H9 (cell line): ENCODE data around the gene RSBN1L. TPM values are rescaled to one million over a fixed set of nuclear protein-coding genes. Genes with fewer than 3 reads are reported as not detected.

Source experiments
- DNase-seq: peaks from one replicate; pipeline ENCODE4 v3.0.0-alpha.2; 2017
- H2AFZ ChIP-seq: one replicate; pipeline ENCODE4 v1.6.1; 2013; ENCODE audit warnings: mild to moderate bottlenecking, low read length, control low read depth, moderate library complexity
- H2AK5ac ChIP-seq: 2 replicates; pipeline ENCODE4 v1.6.1; 2013; ENCODE audit warnings: low read length, control low read depth, mixed read lengths; ENCODE audit not compliant: insufficient read length
- H2BK120ac ChIP-seq: one replicate; pipeline ENCODE4 v1.6.1; 2013; ENCODE audit warnings: low read depth, mild to moderate bottlenecking, low read length, control low read depth, inconsistent platforms; ENCODE audit not compliant: poor library complexity, severe bottlenecking
- H2BK12ac ChIP-seq: 2 replicates; pipeline ENCODE4 v1.6.1; 2013; ENCODE audit warnings: low read length, control low read depth, mixed read lengths, low read depth; ENCODE audit not compliant: insufficient read length
- H2BK15ac ChIP-seq: 2 replicates; pipeline ENCODE4 v1.6.1; 2013; ENCODE audit warnings: low read depth, low read length, control low read depth
- H2BK20ac ChIP-seq: one replicate; pipeline ENCODE4 v1.6.1; 2013; ENCODE audit warnings: low read depth, mild to moderate bottlenecking, low read length, control low read depth, inconsistent platforms; ENCODE audit not compliant: poor library complexity, severe bottlenecking
- H2BK5ac ChIP-seq: 2 replicates; pipeline ENCODE4 v1.6.1; 2013; ENCODE audit warnings: low read length, control low read depth, mixed read lengths; ENCODE audit not compliant: insufficient read length
- H3K14ac ChIP-seq: 2 replicates; pipeline ENCODE4 v1.6.1; 2013; ENCODE audit warnings: low read length, control low read depth; ENCODE audit not compliant: insufficient read depth
- H3K18ac ChIP-seq: 2 replicates; pipeline ENCODE4 v1.6.1; 2013; ENCODE audit warnings: low read depth, mild to moderate bottlenecking, mixed read lengths, low read length, control low read depth; ENCODE audit not compliant: insufficient read length
- H3K23ac ChIP-seq: 2 replicates; pipeline ENCODE4 v1.6.1; 2013; ENCODE audit warnings: low read length, control low read depth, mixed read lengths, low read depth; ENCODE audit not compliant: insufficient read length
- H3K23me2 ChIP-seq: 2 replicates; pipeline ENCODE4 v1.6.1; 2013; ENCODE audit warnings: low read depth, mild to moderate bottlenecking, mixed read lengths, low read length, control low read depth; ENCODE audit not compliant: insufficient read length, poor library complexity, severe bottlenecking
- H3K27ac ChIP-seq: 2 replicates; pipeline ENCODE4 v1.5.1; 2013; ENCODE audit warnings: low read length, control low read depth, mixed read lengths, low read depth; ENCODE audit not compliant: insufficient read length
- H3K27me3 ChIP-seq: 2 replicates; pipeline ENCODE4 v1.6.1; 2013; ENCODE audit warnings: low read length, control low read depth, inconsistent platforms; ENCODE audit not compliant: insufficient read depth
- H3K4ac ChIP-seq: 2 replicates; pipeline ENCODE4 v1.6.1; 2013; ENCODE audit warnings: low read depth, mild to moderate bottlenecking, control low read depth, inconsistent platforms, low read length, moderate library complexity
- H3K4me1 ChIP-seq: 2 replicates; pipeline ENCODE4 v1.6.1; 2013; ENCODE audit warnings: low read length, control low read depth, inconsistent platforms; ENCODE audit not compliant: insufficient read depth
- H3K4me2 ChIP-seq: 2 replicates; pipeline ENCODE4 v1.6.1; 2013; ENCODE audit warnings: low read length, control low read depth, mixed read lengths; ENCODE audit not compliant: insufficient read length, insufficient read depth
- H3K56ac ChIP-seq: 2 replicates; pipeline ENCODE4 v1.6.1; 2013; ENCODE audit warnings: low read depth, mild to moderate bottlenecking, mixed read lengths, low read length, control low read depth; ENCODE audit not compliant: insufficient read length
- H3K79me1 ChIP-seq: 2 replicates; pipeline ENCODE4 v1.6.1; 2013; ENCODE audit warnings: low read depth, mild to moderate bottlenecking, moderate library complexity, low read length, control low read depth, inconsistent platforms; ENCODE audit not compliant: insufficient read depth, poor library complexity, severe bottlenecking
- H3K79me2 ChIP-seq: 2 replicates; pipeline ENCODE4 v1.6.1; 2013; ENCODE audit warnings: low read length, control low read depth, inconsistent platforms; ENCODE audit not compliant: insufficient read depth
- H3K9ac ChIP-seq: 2 replicates; pipeline ENCODE4 v1.6.1; 2013; ENCODE audit warnings: low read length, control low read depth, mixed read lengths; ENCODE audit not compliant: insufficient read length; ENCODE audit errors: extremely low read depth
- H3K9me3 ChIP-seq: one replicate; pipeline ENCODE4 v1.6.1; 2013; ENCODE audit warnings: low read depth, low read length, inconsistent platforms; ENCODE audit not compliant: control insufficient read depth
- H3T11ph ChIP-seq: one replicate; pipeline ENCODE4 v1.6.1; 2013; ENCODE audit warnings: mild to moderate bottlenecking, low read length, control low read depth, inconsistent platforms
- H4K20me1 ChIP-seq: one replicate; pipeline ENCODE4 v1.6.1; 2013; ENCODE audit not compliant: control insufficient read depth, insufficient read length, insufficient read depth
- H4K5ac ChIP-seq: 2 replicates; pipeline ENCODE4 v1.6.1; 2013; ENCODE audit warnings: low read depth, mild to moderate bottlenecking, mixed read lengths, low read length, control low read depth; ENCODE audit not compliant: insufficient read length
- H4K8ac ChIP-seq: replicated peaks from 2 replicates; pipeline ENCODE4 v1.6.1; 2013; ENCODE audit warnings: low read length, control low read depth, mixed read lengths, low read depth; ENCODE audit not compliant: insufficient read length
- H4K91ac ChIP-seq: 2 replicates; pipeline ENCODE4 v1.6.1; 2013; ENCODE audit warnings: low read depth, mild to moderate bottlenecking, moderate library complexity, mixed read lengths, low read length, control low read depth; ENCODE audit not compliant: insufficient read length
- H3K27ac Mint-ChIP-seq, 3 experiments: 2 replicates in 2 of 3; 3 replicates in 1 of 3; pipeline ENCODE4 v1.8.0; 2020 to 2021; ENCODE audit warnings: mixed read lengths in 3 of 3, mild to moderate bottlenecking in 1 of 3, moderate library complexity in 1 of 3
- H3K27me3 Mint-ChIP-seq: 2 replicates; pipeline ENCODE4 v1.8.0; 2021; ENCODE audit warnings: low read depth, mild to moderate bottlenecking, moderate library complexity, mixed read lengths
- H3K36me3 Mint-ChIP-seq, 3 experiments: 2 replicates in 2 of 3; 3 replicates in 1 of 3; pipeline ENCODE4 v1.8.0; 2020 to 2021; ENCODE audit warnings: low read depth in 3 of 3, mixed read lengths in 3 of 3; ENCODE audit not compliant: insufficient read depth in 1 of 3
- H3K4me1 Mint-ChIP-seq, 2 experiments: 2 replicates each; pipeline ENCODE4 v1.8.0; 2020; ENCODE audit warnings: mixed read lengths in 2 of 2
- H3K4me3 Mint-ChIP-seq, 2 experiments: 2 replicates in 1 of 2; 3 replicates in 1 of 2; pipeline ENCODE4 v1.8.0; 2020 to 2021; ENCODE audit warnings: mild to moderate bottlenecking in 2 of 2, mixed read lengths in 2 of 2, moderate library complexity in 1 of 2
- H3K9me3 Mint-ChIP-seq, 2 experiments: 2 replicates in 1 of 2; 3 replicates in 1 of 2; pipeline ENCODE4 v1.8.0; 2020; ENCODE audit warnings: mild to moderate bottlenecking in 2 of 2, mixed read lengths in 2 of 2, moderate library complexity in 1 of 2
- WGBS: extraction: QIAGEN DNeasy Blood & Tissue Kit; methylation state at CpG from one replicate; pipeline ENCODE4 v1.1.7; 2013; ENCODE audit warnings: missing lambda C conversion rate, low lambda C conversion rate, mixed read lengths; ENCODE audit not compliant: insufficient read length; ENCODE audit errors: extremely low coverage; 5-methylcytosine and 5-hydroxymethylcytosine counted together
- total RNA-seq: library from RNA; stranded (reverse); gene quantifications from 2 replicates; pipeline ENCODE4 v1.2.1, GENCODE V29; 2021
- TF ChIP-seq, protein P1 (sequence below): fragments of 200-600 bp; sonication (generic); conservative IDR thresholded peaks from 3 replicates; pipeline ENCODE4 v1.8.0; 2021; ENCODE audit warnings: antibody characterized with exemption, mild to moderate bottlenecking

The RSBN1L gene
- total RNA-seq, 1 experiment from 2014 or later: 20.6 TPM

DNA sequence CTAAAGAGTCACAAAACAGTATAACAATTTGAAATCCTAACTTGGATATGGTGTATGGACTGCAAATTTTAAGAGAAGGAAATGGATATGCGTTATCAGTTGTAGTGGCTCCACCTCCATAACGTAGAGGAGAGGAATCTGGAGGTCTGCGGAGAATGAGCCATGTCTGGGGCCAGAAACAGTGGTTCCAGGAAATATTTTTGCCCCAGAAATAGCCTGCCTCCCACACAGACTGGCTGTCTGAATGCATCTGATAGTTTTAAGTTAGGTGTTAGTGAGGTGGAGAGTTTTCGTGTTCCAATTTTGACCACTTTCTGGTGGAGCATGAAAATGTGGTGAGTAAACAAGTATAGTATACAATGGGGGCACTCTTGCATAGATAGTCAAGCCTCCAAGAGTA is 103.9 kb downstream of the RSBN1L start:
- H3K27ac ChIP-seq: no peak overlapping the region
- H3K23me2 ChIP-seq: peaks cover 5% of the 10 kb centered on the region
- no peak overlapping the region for H2BK15ac ChIP-seq
- no peak overlapping the region for H2BK5ac ChIP-seq
- no CpG with 5 or more reads among the region's 4 CpGs for WGBS
- peaks cover 7% of the 10 kb centered on the region; the same call in 1 of the 2 replicates for H3K79me2 ChIP-seq
- Mint-ChIP-seq H3K27me3 (no peaks in the 10 kb centered on the region), H3K9me3 (no peaks in the 10 kb centered on the region), H3K27ac (no peak overlapping the region), H3K4me3 (peak overlapping the region; percentile 93 to 95), H3K4me1 (peaks cover 21 to 26% of the 10 kb centered on the region in 2 experiments), H3K36me3 (peaks cover 0 to 5% (median 0%) of the 10 kb centered on the region in 3 experiments; a peak in 2 of 7 replicates)
- DNase-seq: no peak
- no peak overlapping the region for H3K4ac ChIP-seq
- no peak overlapping the region for H2BK20ac ChIP-seq
- no peak overlapping the region for H2AFZ ChIP-seq
- no peak overlapping the region for H3K9ac ChIP-seq
- no peaks in the 10 kb centered on the region for H3K4me1 ChIP-seq
- H4K20me1 ChIP-seq: no peaks in the 10 kb centered on the region
- H3T11ph ChIP-seq: no peak overlapping the region
- no peak overlapping the region for H3K18ac ChIP-seq
- no peak overlapping the region for H4K5ac ChIP-seq
- H3K4me2 ChIP-seq: no peak overlapping the region
- no peak overlapping the region for H4K8ac ChIP-seq
- H3K9me3 ChIP-seq: no peaks in the 10 kb centered on the region
- no peak overlapping the region for H3K56ac ChIP-seq
- H2AK5ac ChIP-seq: no peak overlapping the region
- no peak overlapping the region for H3K14ac ChIP-seq
- no peaks in the 10 kb centered on the region for H3K79me1 ChIP-seq
- H2BK120ac ChIP-seq: no peak overlapping the region
- H2BK12ac ChIP-seq: no peak overlapping the region
- H3K23ac ChIP-seq: no peak overlapping the region
- no peak overlapping the region for H4K91ac ChIP-seq
- H3K27me3 ChIP-seq: no peaks in the 10 kb centered on the region
- TF ChIP-seq, protein P1, sequence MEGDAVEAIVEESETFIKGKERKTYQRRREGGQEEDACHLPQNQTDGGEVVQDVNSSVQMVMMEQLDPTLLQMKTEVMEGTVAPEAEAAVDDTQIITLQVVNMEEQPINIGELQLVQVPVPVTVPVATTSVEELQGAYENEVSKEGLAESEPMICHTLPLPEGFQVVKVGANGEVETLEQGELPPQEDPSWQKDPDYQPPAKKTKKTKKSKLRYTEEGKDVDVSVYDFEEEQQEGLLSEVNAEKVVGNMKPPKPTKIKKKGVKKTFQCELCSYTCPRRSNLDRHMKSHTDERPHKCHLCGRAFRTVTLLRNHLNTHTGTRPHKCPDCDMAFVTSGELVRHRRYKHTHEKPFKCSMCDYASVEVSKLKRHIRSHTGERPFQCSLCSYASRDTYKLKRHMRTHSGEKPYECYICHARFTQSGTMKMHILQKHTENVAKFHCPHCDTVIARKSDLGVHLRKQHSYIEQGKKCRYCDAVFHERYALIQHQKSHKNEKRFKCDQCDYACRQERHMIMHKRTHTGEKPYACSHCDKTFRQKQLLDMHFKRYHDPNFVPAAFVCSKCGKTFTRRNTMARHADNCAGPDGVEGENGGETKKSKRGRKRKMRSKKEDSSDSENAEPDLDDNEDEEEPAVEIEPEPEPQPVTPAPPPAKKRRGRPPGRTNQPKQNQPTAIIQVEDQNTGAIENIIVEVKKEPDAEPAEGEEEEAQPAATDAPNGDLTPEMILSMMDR: no peak
